Transverse colon (tissue), 4 donors: ENCODE measurements around the gene CHID1.

Experiments used
- CTCF ChIP-seq, 5 experiments: fragments of 200-600 bp in 3 of 5; fragments of 450-650 bp in 2 of 5; sonication (generic) in 3 of 5; IDR thresholded peaks; 1 replicate in 2 of 5; 2 replicates in 3 of 5; pipeline ENCODE4 v1.5.1; 2016 to 2017; ENCODE audit warnings: antibody characterized with exemption in 5 of 5, inconsistent platforms in 3 of 5, mild to moderate bottlenecking in 2 of 5, moderate library complexity in 1 of 5
- EP300 ChIP-seq: sonication (generic); formaldehyde crosslinking; IDR thresholded peaks from one replicate; pipeline ENCODE4 v1.6.1; 2017; ENCODE audit warnings: antibody characterized with exemption, low read depth
- POLR2A ChIP-seq: fragments of 450-650 bp; IDR thresholded peaks from one replicate; pipeline ENCODE4 v1.6.1; 2016; ENCODE audit warnings: antibody characterized with exemption, mild to moderate bottlenecking, moderate library complexity
- POLR2AphosphoS5 ChIP-seq, 3 donors: sonication (generic); formaldehyde crosslinking; IDR thresholded peaks; one replicate each; pipeline ENCODE4 v1.6.1; 2016; ENCODE audit warnings: antibody characterized with exemption in 3 of 3

DNA sequence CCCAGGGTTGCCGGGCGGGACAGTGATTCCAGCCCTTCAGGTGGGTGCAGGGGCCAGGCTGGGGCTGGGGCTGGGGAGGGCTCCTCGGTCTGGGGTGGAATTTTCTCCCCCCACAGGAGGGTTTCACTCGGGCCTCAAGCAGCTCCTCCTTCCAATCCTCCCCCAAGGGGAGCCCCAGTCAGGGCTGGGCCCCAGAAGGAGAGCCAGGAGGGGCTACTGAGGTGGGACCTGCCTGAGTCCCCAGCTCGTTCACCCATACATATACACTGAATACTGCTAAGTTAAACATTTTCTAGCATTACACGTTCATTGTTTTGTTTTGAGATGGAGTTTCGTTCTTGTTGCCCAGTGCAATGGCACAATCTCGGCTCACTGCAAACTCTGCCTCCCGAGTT is 84.4 kb downstream of the CHID1 start:
- no peak for TF ChIP-seq EP300
- no peak for TF ChIP-seq CTCF (IDR thresholded peaks at IDR 0.05)
- TF ChIP-seq POLR2AphosphoS5 (IDR thresholded peaks at IDR 0.05): no peak
- TF ChIP-seq POLR2A: no peak
